Nephron (organoid): ENCODE data around the gene CNTNAP2.
A peak's percentile ranks its signal among the peaks of the same experiment; 100 is the strongest.

Source experiments
- H3K27ac Mint-ChIP-seq, 3 experiments: 2 replicates each; pipeline ENCODE4 v1.8.0; 2020; ENCODE audit warnings: mixed read lengths in 3 of 3, mild to moderate bottlenecking in 2 of 3, moderate library complexity in 1 of 3
- H3K27me3 Mint-ChIP-seq: 2 replicates; pipeline ENCODE4 v1.8.0; 2021; ENCODE audit warnings: low read depth, mild to moderate bottlenecking, moderate library complexity, mixed read lengths
- H3K36me3 Mint-ChIP-seq: 2 replicates; pipeline ENCODE4 v1.8.0; 2020; ENCODE audit warnings: low read depth, mixed read lengths
- H3K4me1 Mint-ChIP-seq: 2 replicates; pipeline ENCODE4 v1.8.0; 2020; ENCODE audit warnings: mixed read lengths
- H3K4me3 Mint-ChIP-seq, 3 experiments: 2 replicates each; pipeline ENCODE4 v1.8.0; 2020; ENCODE audit warnings: mild to moderate bottlenecking in 3 of 3, mixed read lengths in 3 of 3, moderate library complexity in 2 of 3
- H3K9me3 Mint-ChIP-seq: 2 replicates; pipeline ENCODE4 v1.8.0; 2020; ENCODE audit warnings: mixed read lengths
- CTCF ChIP-seq, 3 experiments: fragments of 200-600 bp; sonication (generic); IDR thresholded peaks; one replicate each; pipeline ENCODE4 v1.5.0; 2021; ENCODE audit warnings: antibody characterized with exemption in 3 of 3; ENCODE audit not compliant: unreplicated experiment in 3 of 3

Gene CNTNAP2

GRCh38 chr7:147008530-147008929 is 891.9 kb downstream of the CNTNAP2 start:
- Mint-ChIP-seq H3K36me3 (no peaks in the 10 kb centered on the region), H3K27ac (no peak overlapping the region), H3K27me3 (no peaks in the 10 kb centered on the region), H3K4me3 (no peak overlapping the region), H3K9me3 (no peaks in the 10 kb centered on the region), H3K4me1 (no peaks in the 10 kb centered on the region)
- TF ChIP-seq CTCF (IDR thresholded peaks at IDR 0.05; ENCODE audit: unreplicated experiment in 3 of 3), result no peak

GRCh38 chr7:147012666-147013065 is 896.1 kb downstream of the CNTNAP2 start:
- H3K9me3 Mint-ChIP-seq, result no peaks in the 10 kb centered on the region
- H3K27me3 Mint-ChIP-seq, result no peaks in the 10 kb centered on the region
- no peak overlapping the region for H3K4me3 Mint-ChIP-seq
- H3K27ac Mint-ChIP-seq, result no peak overlapping the region
- TF ChIP-seq CTCF (IDR thresholded peaks at IDR 0.05; ENCODE audit: unreplicated experiment in 3 of 3), result no peak
- no peaks in the 10 kb centered on the region for H3K4me1 Mint-ChIP-seq
- no peaks in the 10 kb centered on the region for H3K36me3 Mint-ChIP-seq

- no peak for TF ChIP-seq CTCF (IDR thresholded peaks at IDR 0.05; ENCODE audit: unreplicated experiment in 3 of 3)
- Mint-ChIP-seq H3K27ac (no peak overlapping the region), H3K4me3 (no peak overlapping the region), H3K27me3 (no peaks in the 10 kb centered on the region), H3K36me3 (no peaks in the 10 kb centered on the region), H3K9me3 (no peaks in the 10 kb centered on the region), H3K4me1 (no peaks in the 10 kb centered on the region)
These were observed 897.2 kb downstream of the CNTNAP2 start for GRCh38 chr7:147013825-147014224.

GRCh38 chr7:147014286-147014955 is 897.8 kb downstream of the CNTNAP2 start:
- TF ChIP-seq CTCF (IDR thresholded peaks at IDR 0.05; ENCODE audit: unreplicated experiment in 3 of 3), result no peak
- Mint-ChIP-seq H3K36me3 (no peaks in the 10 kb centered on the region), H3K4me3 (no peak overlapping the region), H3K27ac (peak overlapping the region in 1 of 3 experiments; percentile 35), H3K9me3 (no peaks in the 10 kb centered on the region), H3K4me1 (no peaks in the 10 kb centered on the region), H3K27me3 (no peaks in the 10 kb centered on the region)

GRCh38 chr7:147015999-147016398 is 899.4 kb downstream of the CNTNAP2 start:
- Mint-ChIP-seq H3K36me3 (no peaks in the 10 kb centered on the region), H3K4me3 (no peak overlapping the region), H3K9me3 (no peaks in the 10 kb centered on the region), H3K27ac (no peak overlapping the region), H3K27me3 (no peaks in the 10 kb centered on the region), H3K4me1 (no peaks in the 10 kb centered on the region)
- no peak for TF ChIP-seq CTCF (IDR thresholded peaks at IDR 0.05; ENCODE audit: unreplicated experiment in 3 of 3)

- TF ChIP-seq CTCF (IDR thresholded peaks at IDR 0.05; ENCODE audit: unreplicated experiment in 3 of 3), result no peak
- Mint-ChIP-seq H3K36me3 (no peaks in the 10 kb centered on the region), H3K9me3 (no peaks in the 10 kb centered on the region), H3K4me1 (no peaks in the 10 kb centered on the region), H3K27ac (no peak overlapping the region), H3K4me3 (no peak overlapping the region), H3K27me3 (peaks cover 4% of the 10 kb centered on the region)
These were observed 905.5 kb downstream of the CNTNAP2 start for GRCh38 chr7:147022056-147022455.
